WTC11 (cell line): ENCODE measurements around the gene FGD6. TPM values are rescaled to one million over a fixed set of nuclear protein-coding genes. Genes with fewer than 3 reads are reported as not detected.
A peak's percentile ranks its signal among the peaks of the same experiment; 100 is the strongest.

Experiments
- ATAC-seq: fragments of 200-7000 bp; cut with Tn5 transposase; 2 replicates; pipeline ENCODE4 v1.10.0; 2021; ENCODE audit warnings: mild to moderate bottlenecking, moderate library complexity
- CTCF ChIA-PET: fragments of 300-600 bp; sonication (Branson Sonifier 250); formaldehyde crosslinking; loops from one replicate; lab custom pipeline; 2021; ENCODE audit warnings: antibody characterized with exemption; lab: Charles Lee
- POLR2A ChIA-PET: fragments of 350-600 bp; sonication (Branson Sonifier 250); formaldehyde crosslinking; loops from one replicate; lab custom pipeline; 2021; ENCODE audit warnings: antibody characterized with exemption; lab: Charles Lee
- DNase-seq: peaks from one replicate; pipeline ENCODE4 v3.0.0; 2021; ENCODE audit warnings: low spot score
- H3K27ac Mint-ChIP-seq: 2 replicates; pipeline ENCODE4 v1.8.0; 2021; ENCODE audit warnings: mixed read lengths
- H3K27me3 Mint-ChIP-seq: 2 replicates; pipeline ENCODE4 v1.8.0; 2021; ENCODE audit warnings: low read depth, mild to moderate bottlenecking, moderate library complexity, mixed read lengths
- H3K36me3 Mint-ChIP-seq: 2 replicates; pipeline ENCODE4 v1.8.0; 2021; ENCODE audit warnings: mixed read lengths
- H3K4me1 Mint-ChIP-seq: 2 replicates; pipeline ENCODE4 v1.8.0; 2022; ENCODE audit warnings: mixed read lengths
- H3K4me3 Mint-ChIP-seq: 2 replicates; pipeline ENCODE4 v1.8.0; 2021; ENCODE audit warnings: mild to moderate bottlenecking, moderate library complexity, mixed read lengths
- H3K9me3 Mint-ChIP-seq: 2 replicates; pipeline ENCODE4 v1.8.0; 2021; ENCODE audit warnings: mixed read lengths
- AFF4 ChIP-seq: sonication (generic); formaldehyde crosslinking; IDR thresholded peaks from 2 replicates; pipeline ENCODE4 v1.8.1; 2023; ENCODE audit warnings: mild to moderate bottlenecking, missing genetic modification reagents, borderline replicate concordance
- ATF6 ChIP-seq: sonication (generic); formaldehyde crosslinking; IDR thresholded peaks from 2 replicates; pipeline ENCODE4 v1.8.1; 2023; ENCODE audit warnings: mild to moderate bottlenecking, missing genetic modification reagents
- CREM ChIP-seq: sonication (generic); formaldehyde crosslinking; IDR thresholded peaks from 2 replicates; pipeline ENCODE4 v1.8.1; 2022; ENCODE audit warnings: mild to moderate bottlenecking, missing genetic modification reagents, moderate library complexity
- CTCF ChIP-seq: fragments of 200-600 bp; IDR thresholded peaks from 2 replicates; pipeline ENCODE4 v1.8.0; 2022; ENCODE audit warnings: antibody characterized with exemption
- EMX1 ChIP-seq: fragments of 250-450 bp; sonication (Bioruptor Pico); IDR thresholded peaks from 2 replicates; pipeline ENCODE4 v1.8.0; 2021; ENCODE audit warnings: mild to moderate bottlenecking
- ERG ChIP-seq: fragments of 250-450 bp; sonication (Bioruptor Pico); IDR thresholded peaks from 2 replicates; pipeline ENCODE4 v1.8.0; 2021; ENCODE audit warnings: mild to moderate bottlenecking
- FOXP1 ChIP-seq: sonication (generic); formaldehyde crosslinking; IDR thresholded peaks from 2 replicates; pipeline ENCODE4 v1.8.0; 2022; ENCODE audit warnings: missing genetic modification reagents, mild to moderate bottlenecking, moderate library complexity, borderline replicate concordance
- GTF2I ChIP-seq: fragments of 250-450 bp; sonication (Bioruptor Pico); conservative IDR thresholded peaks from 2 replicates; pipeline ENCODE4 v1.4.0; 2021; ENCODE audit warnings: mild to moderate bottlenecking
- KAT7 ChIP-seq: sonication (generic); formaldehyde crosslinking; IDR thresholded peaks from 2 replicates; pipeline ENCODE4 v1.8.1; 2023; ENCODE audit warnings: missing genetic modification reagents, mild to moderate bottlenecking, borderline replicate concordance
- MYBL2 ChIP-seq: sonication (generic); formaldehyde crosslinking; IDR thresholded peaks from 2 replicates; pipeline ENCODE4 v1.8.1; 2023; ENCODE audit warnings: mild to moderate bottlenecking, moderate library complexity, missing genetic modification reagents
- NR1H2 ChIP-seq: sonication (generic); formaldehyde crosslinking; IDR thresholded peaks from 2 replicates; pipeline ENCODE4 v1.9.0; 2021; ENCODE audit warnings: mild to moderate bottlenecking, moderate library complexity, missing genetic modification reagents
- NR3C1 ChIP-seq: sonication (generic); formaldehyde crosslinking; conservative IDR thresholded peaks from 2 replicates; pipeline ENCODE4 v1.8.1; 2023; ENCODE audit warnings: low read depth, mild to moderate bottlenecking, missing genetic modification reagents
- OVOL2 ChIP-seq: fragments of 250-450 bp; sonication (Bioruptor Pico); IDR thresholded peaks from 2 replicates; pipeline ENCODE4 v1.9.0; 2021; ENCODE audit warnings: mild to moderate bottlenecking, borderline replicate concordance
- PRDM15 ChIP-seq: sonication (generic); formaldehyde crosslinking; IDR thresholded peaks from 2 replicates; pipeline ENCODE4 v1.8.0; 2022; ENCODE audit warnings: missing genetic modification reagents
- RORB ChIP-seq: fragments of 250-450 bp; sonication (Bioruptor Pico); IDR thresholded peaks from 2 replicates; pipeline ENCODE4 v1.9.0; 2021; ENCODE audit warnings: mild to moderate bottlenecking
- TCF7 ChIP-seq: sonication (generic); formaldehyde crosslinking; IDR thresholded peaks from 2 replicates; pipeline ENCODE4 v1.8.0; 2022; ENCODE audit warnings: mild to moderate bottlenecking, low read depth, missing genetic modification reagents, moderate library complexity
- ZNF671 ChIP-seq: fragments of 250-450 bp; sonication (Bioruptor Pico); IDR thresholded peaks from 2 replicates; pipeline ENCODE4 v1.8.0; 2021; ENCODE audit warnings: mild to moderate bottlenecking
- ZSCAN18 ChIP-seq: fragments of 250-450 bp; sonication (Bioruptor Pico); IDR thresholded peaks from 2 replicates; pipeline ENCODE4 v2.1.2; 2022; ENCODE audit warnings: mild to moderate bottlenecking, moderate library complexity
- total RNA-seq: library from RNA; stranded (reverse); gene quantifications from 3 replicates; pipeline ENCODE4 v1.2.3, GENCODE V29; 2021

The FGD6 gene
- total RNA-seq, 1 experiment from 2014 or later: 28.2 TPM

- ChIA-PET POLR2A (interaction anchor here (0.7 to 1.8 kb wide), 2 partner anchors 12 to 292 kb away, joined by 3 to 5 read pairs; partner anchors contain the start of genes FGD6 and VEZT), CTCF (interaction anchor here (1.9 kb wide), 1 partner anchor 112 kb away, joined by 6 read pairs; no protein-coding TSS in a partner anchor)
- peaks cover 27% of the 10 kb centered on the region for H3K4me1 Mint-ChIP-seq
- peaks cover 5% of the 10 kb centered on the region; the same call in 1 of the 2 replicates for H3K9me3 Mint-ChIP-seq
- H3K36me3 Mint-ChIP-seq: peaks cover 20% of the 10 kb centered on the region
- DNase-seq: no peak
- H3K27me3 Mint-ChIP-seq: no peaks in the 10 kb centered on the region
- H3K4me3 Mint-ChIP-seq: no peak overlapping the region
- no peak overlapping the region for H3K27ac Mint-ChIP-seq
- TF ChIP-seq ZNF671 (CRISPR knock-in tag) (no peak), FOXP1 (CRISPR knock-in tag) (no peak), KAT7 (CRISPR knock-in tag) (no peak), EMX1 (CRISPR knock-in tag) (no peak), OVOL2 (CRISPR knock-in tag) (no peak), ZSCAN18 (no peak), NR3C1 (CRISPR knock-in tag) (no peak), NR1H2 (no peak), RORB (no peak), AFF4 (CRISPR knock-in tag) (no peak), CREM (CRISPR knock-in tag) (no peak), GTF2I (CRISPR knock-in tag) (no peak), PRDM15 (CRISPR knock-in tag) (no peak), CTCF (no peak), ERG (CRISPR knock-in tag) (no peak), TCF7 (CRISPR knock-in tag) (no peak), ATF6 (CRISPR knock-in tag) (no peak), MYBL2 (no peak)
- TF ChIP-seq, all 79 proteins: peak for 0
- ATAC-seq: peak; percentile 18; the same call in 1 of the 2 replicates
These were observed 12.4 kb upstream of the FGD6 start for GRCh38 chr12:95229636-95230035.
